Activated CD4-positive, CD25-positive, alpha-beta regulatory T cell treated with anti-CD3 and anti-CD28 coated beads, Interleukin-2, amount 50 U/mL, for 24 hours (primary cell): ENCODE results near the gene KLHL10.
"Not testable (repeated sequence)": the region's sequence is repeated elsewhere in the genome, so short reads cannot be mapped to it uniquely, and the experiment has no call there.

Experiments used
- ATAC-seq, 2 donors: fragments of 150-1000 bp; cut with Tn5 transposase; one replicate each; pipeline ENCODE4 v1.10.0; 2021; ENCODE audit warnings: mild to moderate bottlenecking in 1 of 2, moderate library complexity in 1 of 2

Gene KLHL10

DNA sequence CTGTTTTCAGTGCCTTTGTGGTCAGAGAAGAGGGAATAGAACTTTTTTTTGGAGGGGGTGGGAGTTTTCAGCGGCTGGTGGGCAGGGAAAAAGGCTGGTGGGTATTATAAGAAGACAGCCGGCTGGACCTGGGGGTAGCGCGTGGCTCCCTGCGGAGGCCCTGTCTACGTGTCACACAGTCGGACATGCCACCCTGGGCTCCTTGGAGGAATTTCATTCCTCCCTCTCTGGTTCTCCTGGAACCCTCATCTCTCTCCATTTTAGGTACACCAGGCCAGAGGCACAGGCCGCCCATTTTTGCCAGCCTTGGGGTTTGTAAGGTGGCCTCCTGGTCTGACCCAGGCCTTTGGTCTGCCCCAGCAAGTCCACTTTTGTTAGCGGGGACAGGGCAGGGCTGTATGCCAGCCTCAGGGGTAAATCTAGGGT, 23.9 kb upstream of the KLHL10 start:
- ATAC-seq: no peak

DNA sequence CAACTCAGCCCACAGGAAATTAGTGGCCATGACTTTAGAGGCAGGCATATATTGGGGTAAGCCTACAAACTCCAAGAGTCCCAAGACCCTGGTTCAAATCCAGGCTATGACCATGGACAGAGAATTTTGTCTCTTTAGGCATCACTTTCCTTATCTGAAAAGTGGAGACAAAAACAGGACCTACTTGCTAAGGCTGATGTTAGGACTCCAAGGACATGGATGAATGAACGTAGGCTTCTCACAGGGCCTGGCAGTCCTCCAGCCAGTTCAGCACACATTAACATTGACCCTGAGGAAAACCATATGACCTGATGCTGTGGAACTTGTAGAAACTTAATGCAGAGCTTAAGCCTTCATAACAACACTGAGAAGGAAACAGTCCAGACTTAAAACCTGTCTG, 23.4 kb upstream of the KLHL10 start:
- ATAC-seq: no peak

DNA sequence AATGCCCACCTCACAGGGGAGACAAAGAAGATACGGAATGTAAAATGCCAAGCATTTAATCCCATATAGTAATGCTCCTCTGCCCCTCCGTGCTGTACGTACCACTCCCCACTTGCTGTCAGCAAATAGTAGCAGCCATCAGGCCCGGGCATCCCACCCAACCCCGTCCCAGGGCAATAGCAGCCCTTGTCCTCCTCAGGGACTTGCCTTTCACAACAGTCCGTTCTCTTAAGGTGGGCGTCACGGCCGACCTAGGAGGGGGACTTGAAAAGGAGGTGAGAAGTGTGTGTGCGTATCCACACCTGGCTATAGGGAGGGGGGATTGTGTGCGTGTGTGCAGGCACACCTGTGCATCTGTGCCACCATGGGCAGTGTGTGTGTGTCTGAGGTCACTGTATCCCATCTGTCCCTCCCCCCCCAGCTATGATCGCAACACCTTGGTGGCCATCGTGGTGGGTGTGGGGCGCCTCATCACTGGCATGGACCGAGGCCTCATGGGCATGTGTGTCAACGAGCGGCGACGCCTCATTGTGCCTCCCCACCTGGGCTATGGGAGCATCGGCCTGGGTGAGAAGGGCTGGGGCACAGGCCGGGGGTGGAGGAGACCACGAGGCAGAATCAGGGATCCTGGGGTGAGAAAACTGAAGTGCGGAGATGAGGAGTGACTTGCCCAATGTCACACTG, 20.8 kb upstream of the KLHL10 start:
- ATAC-seq: no peak

DNA sequence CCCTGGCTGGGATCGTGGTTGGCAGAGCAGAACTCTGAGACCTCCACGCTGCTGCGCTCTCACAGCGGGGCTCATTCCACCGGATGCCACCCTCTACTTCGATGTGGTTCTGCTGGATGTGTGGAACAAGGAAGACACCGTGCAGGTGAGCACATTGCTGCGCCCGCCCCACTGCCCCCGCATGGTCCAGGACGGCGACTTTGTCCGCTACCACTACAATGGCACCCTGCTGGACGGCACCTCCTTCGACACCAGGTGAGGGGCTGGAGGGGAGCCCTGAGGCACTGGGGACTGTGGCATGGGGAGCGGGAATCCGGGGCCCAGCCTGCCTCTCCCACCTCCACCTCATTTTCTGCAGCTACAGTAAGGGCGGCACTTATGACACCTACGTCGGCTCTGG, 19.6 kb upstream of the KLHL10 start:
- ATAC-seq: no peak

DNA sequence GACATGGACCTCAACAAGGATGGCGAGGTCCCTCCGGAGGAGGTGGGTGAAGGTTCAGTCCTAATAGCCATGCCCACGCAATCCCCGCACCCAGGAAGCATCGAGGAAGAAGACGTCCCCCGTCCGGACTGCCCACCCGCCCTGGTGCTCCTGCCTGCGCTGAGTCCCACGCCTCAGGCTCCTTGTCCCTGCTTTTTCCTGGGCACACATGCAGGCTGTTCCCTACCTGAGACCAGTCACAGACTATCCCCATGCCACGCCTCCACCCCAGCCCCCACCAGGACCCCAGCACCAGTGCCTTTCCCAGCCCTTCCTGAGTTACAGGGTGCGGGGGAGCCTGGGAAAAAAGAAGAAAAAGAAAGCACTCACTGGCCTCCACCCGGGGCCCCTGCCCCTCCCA, 15.8 kb upstream of the KLHL10 start:
- ATAC-seq: no peak

DNA sequence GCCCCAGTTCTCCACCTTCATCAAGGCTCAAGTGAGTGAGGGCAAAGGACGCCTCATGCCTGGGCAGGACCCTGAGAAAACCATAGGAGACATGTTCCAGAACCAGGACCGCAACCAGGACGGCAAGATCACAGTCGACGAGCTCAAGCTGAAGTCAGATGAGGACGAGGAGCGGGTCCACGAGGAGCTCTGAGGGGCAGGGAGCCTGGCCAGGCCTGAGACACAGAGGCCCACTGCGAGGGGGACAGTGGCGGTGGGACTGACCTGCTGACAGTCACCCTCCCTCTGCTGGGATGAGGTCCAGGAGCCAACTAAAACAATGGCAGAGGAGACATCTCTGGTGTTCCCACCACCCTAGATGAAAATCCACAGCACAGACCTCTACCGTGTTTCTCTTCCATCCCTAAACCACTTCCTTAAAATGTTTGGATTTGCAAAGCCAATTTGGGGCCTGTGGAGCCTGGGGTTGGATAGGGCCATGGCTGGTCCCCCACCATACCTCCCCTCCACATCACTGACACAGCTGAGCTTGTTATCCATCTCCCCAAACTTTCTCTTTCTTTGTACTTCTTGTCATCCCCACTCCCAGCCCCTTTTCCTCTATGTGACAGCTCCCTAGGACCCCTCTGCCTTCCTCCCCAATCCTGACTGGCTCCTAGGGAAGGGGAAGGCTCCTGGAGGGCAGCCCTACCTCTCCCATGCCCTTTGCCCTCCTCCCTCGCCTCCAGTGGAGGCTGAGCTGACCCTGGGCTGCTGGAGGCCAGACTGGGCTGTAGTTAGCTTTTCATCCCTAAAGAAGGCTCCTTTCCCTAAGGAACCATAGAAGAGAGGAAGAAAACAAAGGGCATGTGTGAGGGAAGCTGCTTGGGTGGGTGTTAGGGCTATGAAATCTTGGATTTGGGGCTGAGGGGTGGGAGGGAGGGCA, 15.1 kb upstream of the KLHL10 start:
- ATAC-seq: no peak

DNA sequence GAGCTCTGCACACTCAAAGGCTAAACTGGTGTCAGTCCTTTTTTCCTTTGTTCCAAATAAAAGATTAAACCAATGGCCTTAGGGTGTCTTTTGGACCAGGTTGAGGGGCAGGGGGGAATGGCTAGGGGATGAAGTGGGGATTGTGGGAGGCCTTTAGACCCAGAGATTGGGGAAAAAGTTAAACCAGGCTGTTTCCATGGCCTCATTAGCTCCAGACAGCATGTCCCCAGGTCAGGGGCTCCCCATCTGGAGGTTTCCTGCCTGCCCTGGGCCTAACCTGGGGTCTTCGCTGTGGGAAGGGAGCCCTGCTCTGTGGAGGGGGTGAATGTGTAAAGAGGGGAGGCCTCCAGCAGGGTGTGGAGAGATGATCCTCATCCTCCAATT, 14.5 kb upstream of the KLHL10 start:
- ATAC-seq: no peak

DNA sequence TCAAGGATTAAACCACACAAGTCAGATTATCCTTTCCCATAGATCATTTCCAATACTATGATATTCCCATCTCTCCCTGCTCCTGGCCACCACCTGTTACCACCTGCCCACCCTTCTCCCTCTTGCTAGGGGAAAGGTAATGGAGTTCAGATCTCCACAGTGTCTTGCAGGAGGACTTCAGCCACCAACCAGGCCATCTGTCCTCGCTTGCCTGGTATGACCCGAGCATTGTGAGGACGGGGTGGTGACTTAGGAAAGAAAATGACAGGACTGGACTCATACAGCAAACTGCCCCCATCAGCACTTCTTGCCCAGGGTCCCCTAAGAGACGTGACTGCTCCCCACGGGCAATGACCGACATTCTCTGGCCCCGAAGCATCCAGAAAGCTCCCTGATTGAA, 14.0 kb upstream of the KLHL10 start:
- no peak for ATAC-seq

DNA sequence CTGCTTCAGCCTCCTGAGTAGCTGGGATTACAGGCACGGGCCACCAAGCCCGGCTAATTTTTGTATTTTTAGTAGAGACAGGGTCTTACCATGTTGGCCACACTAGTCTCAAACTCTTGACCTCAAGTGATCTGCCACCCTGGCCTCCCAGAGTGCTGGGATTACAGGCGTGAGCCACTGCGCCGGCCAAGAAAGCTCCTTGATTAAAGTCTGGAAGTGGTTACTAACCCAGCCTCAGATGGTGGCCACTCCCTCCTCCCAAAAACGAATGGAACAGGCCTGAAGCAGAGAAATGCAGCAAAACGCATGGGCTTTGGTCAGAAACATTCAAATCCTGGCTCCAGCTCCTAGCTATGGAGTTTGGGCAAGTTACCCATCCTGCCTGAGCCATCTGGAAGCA, 13.5 kb upstream of the KLHL10 start:
- ATAC-seq: no peak

DNA sequence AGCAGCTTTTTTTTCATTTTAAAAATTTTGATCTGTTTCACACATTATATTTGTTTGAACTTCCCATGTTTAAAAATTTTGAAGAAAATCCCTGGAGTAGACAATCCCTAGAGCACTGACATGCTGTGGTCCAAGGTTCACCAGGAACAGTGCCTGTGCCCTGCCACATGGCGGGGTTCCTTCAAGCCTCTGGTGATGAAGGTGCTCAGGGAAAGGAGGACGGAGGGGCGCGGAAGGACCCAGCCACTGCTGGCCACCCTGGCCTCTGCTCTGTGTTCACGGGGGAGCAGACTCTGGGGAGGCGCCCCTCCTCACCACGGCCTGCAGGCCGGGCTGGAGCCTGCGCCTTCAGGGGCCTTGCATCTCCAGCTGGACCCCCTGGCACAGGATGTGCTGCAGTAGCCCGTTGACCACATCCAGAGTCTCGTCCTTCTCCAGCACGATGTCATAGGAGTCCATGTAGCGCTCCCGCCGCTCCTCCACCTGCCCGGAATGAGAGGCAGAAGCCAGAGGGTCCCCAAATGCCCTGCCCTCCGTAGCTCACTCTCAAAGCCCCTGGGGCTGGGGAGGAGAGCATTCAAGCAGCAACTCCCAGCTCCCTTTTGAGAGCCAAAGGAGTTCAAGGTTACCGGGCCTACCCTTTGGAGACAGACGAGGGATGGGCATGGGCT, 12.3 kb upstream of the KLHL10 start:
- no peak for ATAC-seq

DNA sequence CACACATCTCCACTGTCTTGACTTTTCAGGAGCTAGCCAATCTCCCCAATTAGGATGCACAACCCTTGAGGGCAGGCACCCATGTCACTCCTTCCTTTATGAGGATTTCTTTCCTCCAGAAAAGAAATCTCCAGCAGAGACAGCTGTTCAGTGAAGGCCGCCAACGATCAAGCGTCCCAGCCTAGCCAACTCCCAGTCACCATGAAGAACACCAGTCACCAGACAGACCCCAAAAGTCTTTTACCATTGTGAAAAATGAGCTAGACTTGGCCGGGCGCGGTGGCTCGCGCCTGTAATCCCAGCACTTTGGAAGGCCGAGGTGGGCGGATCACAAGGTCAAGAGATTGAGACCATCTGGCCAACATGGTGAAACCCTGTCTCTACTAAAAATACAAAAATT, 7.7 kb upstream of the KLHL10 start:
- ATAC-seq: not testable (repeated sequence)

DNA sequence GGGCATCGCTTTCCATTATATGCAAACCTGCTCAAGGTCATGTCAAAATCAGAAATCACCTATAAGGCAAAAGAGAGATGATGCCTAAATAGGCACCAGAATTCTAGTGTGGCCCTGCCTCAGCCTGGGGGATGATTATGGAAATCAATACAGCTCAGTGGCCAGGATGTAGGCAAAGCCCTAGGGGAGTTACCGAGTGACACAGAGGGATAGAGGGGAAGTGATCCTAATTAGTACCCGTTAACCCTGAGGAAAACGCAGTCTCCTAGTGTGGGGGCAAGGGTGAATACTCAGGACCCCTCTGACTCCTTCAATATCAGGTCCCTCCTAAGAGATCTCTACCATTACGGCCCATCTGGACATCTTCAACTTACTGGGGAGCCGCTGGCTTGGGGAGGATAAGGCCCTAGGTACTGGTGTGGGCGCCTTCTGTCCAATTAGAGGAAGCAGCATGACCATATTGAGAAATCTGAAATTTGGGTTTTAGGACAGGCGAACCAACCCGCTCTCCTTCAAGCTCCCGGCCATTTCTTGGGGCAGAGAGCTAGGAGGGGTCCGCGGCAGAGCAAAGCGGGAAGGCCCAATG, 2.3 kb upstream of the KLHL10 start:
- ATAC-seq: no peak

DNA sequence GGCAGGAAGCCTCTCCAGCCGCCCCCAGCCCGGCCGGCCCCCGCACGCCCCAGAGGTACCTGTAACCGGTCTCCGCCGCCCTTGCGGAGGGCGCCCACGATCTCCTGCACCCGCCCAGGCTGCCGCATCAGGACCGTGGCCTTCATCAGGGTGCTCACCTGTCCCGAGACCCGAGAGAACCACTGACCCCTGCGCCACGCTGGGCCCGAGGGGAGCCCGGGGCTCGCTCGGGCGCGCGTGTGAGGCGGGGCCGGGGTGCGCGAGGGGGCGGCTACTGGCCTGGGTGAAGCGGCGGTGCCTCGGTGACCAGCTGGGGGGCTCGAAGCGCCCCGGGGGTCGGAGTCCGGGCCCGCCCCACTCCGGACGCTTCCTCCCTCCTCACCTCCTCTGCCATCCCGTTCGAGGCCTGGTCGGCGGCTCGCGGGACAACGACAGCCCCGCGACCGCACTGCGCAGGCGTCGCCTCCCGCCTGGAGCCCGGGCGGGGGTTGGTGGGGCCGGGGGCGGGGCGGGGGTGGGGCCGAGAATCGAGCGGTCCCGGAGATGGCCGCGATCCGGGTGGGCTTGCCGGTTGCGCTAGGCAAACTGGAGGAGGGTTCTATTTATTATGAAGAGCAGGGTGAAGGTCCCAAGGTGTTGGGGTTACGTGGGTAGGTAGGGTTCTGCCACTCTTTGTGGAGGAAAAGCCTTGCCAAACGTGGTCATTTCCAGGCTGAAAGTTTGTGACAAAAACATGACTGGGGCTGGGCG, 1.6 kb upstream of the KLHL10 start, which contains the start of gene NT5C3B:
NT5C3B (minus strand) TSS at position 433 of the 750 bp plus-strand sequence; CDS start at position 394, 39 bp downstream.
- ATAC-seq: peak; percentile 77 to 80

DNA sequence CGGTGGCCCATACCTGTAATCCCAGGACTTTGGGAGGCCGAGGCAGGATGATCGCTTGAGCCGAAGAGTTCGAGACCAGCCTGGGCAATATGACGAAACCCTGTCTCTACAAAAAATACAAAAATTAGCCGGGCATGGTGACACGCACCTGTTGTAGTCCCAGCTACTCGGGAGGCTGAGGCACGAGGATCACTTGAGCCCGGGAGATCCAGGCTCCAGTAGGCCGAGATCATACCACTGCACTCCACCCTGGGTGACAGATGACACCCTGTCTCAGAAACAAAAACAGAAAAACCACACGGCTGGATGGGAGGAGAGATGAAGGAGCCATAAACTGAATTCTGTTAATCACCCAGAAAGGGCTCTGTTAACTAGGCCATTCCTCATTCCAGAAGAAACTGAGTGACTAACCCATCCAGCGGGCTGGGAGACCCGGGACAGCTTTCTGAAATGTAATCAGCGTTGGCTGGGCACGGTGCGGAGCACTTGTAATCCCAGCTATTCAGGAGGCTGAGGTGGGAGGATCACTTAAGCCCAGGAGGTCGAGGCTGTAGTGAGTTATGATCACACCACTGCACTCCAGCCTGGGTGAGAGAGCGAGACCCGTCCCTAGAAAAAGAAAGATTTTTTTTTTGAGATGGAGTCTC, 952 bp upstream of the KLHL10 start:
- no peak for ATAC-seq

DNA sequence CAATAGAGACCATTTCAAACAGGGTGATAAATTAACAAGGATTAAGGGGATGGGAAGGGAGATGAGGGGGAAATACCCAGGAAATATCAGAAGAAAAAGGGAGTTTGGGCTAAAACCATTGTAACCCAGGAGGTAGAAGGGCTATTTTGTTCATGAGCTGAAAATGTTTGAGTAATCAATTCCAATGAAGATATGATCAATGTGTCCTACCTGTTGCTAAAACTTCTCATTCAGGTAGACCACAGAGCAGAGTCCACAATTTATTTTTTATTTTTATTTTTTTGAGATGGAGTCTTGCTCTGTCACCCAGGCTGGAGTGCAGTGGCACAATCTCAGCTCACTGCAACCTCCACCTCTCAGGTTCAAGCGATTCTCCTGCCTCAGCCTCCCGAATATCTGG, 1.8 kb downstream of the KLHL10 start:
- not testable (repeated sequence) for ATAC-seq

DNA sequence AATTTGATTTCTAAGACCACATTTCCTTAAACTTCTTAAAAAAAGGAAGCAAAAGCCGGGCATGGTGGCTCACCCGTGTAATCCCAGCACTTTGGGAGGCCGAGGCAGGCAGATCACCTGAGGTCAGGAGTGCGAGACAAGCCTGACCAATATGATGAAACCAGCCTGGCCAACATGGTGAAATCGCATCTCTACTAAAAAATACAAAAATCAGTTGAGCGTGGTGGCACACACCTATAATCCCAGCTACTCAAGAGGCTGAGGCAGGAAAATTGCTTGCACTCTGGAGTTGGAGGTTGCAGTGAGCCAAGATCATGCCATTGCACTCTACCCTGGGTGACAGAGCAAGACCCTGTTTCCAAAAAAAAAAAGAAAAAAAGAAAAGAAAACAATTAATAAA, 3.2 kb downstream of the KLHL10 start:
- not testable (repeated sequence) for ATAC-seq

DNA sequence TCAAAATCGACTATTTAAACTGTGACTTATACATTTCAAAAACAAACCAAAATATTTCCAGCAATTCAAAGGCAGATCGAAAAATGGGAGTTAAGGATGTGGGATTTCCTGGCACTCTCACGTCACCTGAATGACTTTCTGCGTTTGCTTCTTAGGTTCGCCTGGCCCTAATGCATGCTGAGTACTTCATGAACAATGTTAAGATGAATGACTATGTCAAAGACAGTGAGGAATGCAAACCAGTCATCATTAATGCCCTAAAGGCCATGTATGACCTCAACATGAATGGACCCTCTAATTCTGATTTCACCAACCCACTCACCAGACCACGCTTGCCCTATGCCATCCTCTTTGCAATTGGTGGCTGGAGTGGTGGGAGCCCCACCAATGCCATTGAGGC, 7.3 kb downstream of the KLHL10 start:
- no peak for ATAC-seq

DNA sequence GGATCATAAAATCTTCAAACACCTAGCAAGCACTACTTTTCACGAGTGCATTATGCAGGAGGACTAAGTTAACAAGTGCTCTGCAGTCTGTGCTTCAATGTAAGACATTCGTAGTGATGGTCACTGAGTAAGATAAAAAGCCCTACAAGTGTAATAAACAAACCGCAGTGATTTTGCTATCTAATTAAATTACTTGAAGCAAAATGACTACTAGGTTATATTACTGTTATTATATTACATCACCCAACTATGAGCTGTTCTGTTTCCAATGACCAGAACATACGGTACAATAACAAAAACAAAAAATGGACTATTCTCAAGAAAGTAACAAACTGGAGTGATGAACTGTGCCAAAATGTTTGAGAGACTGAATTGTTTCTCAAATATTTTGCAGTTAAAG, 11.2 kb downstream of the KLHL10 start:
- no peak for ATAC-seq

DNA sequence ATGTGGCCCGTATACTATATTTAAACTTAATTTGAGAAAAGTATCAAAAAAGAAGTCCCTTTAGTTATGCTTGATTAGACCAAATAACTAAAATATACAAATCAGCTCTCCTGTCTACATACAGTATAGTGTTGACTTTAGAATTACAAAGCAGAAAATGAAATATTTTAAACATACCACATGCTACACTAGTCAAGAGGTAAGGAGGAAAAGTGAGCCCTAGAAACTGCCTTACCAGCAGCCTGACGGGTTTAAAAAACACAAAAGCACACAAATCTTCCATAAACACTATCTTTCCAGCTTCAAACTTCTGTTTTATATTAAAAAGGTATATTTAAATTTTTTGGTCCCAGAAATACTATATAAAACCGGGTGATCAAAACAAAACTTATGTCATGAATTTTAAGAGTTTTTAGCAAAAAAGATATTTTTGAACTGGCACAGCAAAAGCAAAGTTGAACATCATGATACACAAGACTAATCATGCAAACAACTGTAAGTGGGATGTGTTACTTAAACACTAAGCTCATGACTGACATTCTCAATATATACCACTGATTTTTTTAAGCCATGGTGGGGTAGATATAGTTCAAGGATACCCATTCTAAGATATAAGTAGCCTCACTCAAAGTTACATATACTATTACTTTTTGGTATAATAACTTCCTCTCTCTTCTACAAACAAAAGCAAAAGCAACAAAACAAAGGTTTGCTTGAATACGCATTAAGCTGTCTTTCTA, 11.8 kb downstream of the KLHL10 start:
- ATAC-seq: no peak

DNA sequence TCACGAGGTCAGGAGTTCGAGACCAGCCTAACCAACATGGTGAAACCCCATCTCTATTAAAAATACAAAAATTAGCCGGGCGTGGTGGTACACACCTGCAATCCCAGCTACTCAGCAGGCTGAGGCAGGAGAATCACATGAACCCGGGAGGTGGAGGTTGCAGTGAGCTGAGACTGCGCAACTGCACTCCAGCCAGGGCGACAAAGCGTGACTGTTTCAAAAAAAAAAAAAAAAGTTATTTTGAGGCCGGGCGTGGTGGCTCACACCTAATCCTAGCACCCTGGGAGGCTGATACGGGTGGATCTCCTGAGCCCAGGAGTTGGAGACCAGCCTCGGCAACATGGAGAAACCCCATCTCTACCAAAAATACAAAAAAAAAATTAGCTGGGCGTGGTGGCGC, 13.8 kb downstream of the KLHL10 start:
- ATAC-seq: not testable (repeated sequence)
